Loucy (cell line): ENCODE measurements around the gene SMG6.

Experiments used
- H2AFZ ChIP-seq: fragments of 200-600 bp; sonication (generic); 2 replicates; pipeline ENCODE4 v1.6.0; 2016; ENCODE audit warnings: antibody characterized with exemption, mild to moderate bottlenecking, low read length, moderate library complexity
- H3F3A ChIP-seq: fragments of 200-600 bp; 2 replicates; pipeline ENCODE4 v1.6.0; 2016; ENCODE audit warnings: antibody characterized with exemption, low read depth, mild to moderate bottlenecking
- H3K27me3 ChIP-seq: fragments of 200-600 bp; sonication (generic); 2 replicates; pipeline ENCODE4 v1.6.1; 2014; ENCODE audit warnings: low read length, mild to moderate bottlenecking; ENCODE audit not compliant: insufficient read depth, poor library complexity, severe bottlenecking
- H3K36me3 ChIP-seq: fragments of 200-600 bp; sonication (generic); 2 replicates; pipeline ENCODE4 v1.6.1; 2016; ENCODE audit warnings: low read length; ENCODE audit not compliant: insufficient read depth
- H3K4me1 ChIP-seq: fragments of 200-600 bp; sonication (generic); 2 replicates; pipeline ENCODE4 v1.5.1; 2014; ENCODE audit warnings: low read length, mild to moderate bottlenecking; ENCODE audit not compliant: insufficient read depth, poor library complexity, severe bottlenecking
- H3K4me2 ChIP-seq: fragments of 200-600 bp; sonication (generic); 2 replicates; pipeline ENCODE4 v1.6.0; 2014; ENCODE audit warnings: antibody characterized with exemption, low read length, low read depth, mild to moderate bottlenecking; ENCODE audit not compliant: poor library complexity, severe bottlenecking
- H3K4me3 ChIP-seq: fragments of 200-600 bp; sonication (generic); 2 replicates; pipeline ENCODE4 v1.5.1; 2014; ENCODE audit warnings: low read length, mild to moderate bottlenecking, mixed read lengths; ENCODE audit not compliant: poor library complexity, severe bottlenecking
- H3K79me2 ChIP-seq: fragments of 200-600 bp; sonication (generic); 2 replicates; pipeline ENCODE4 v1.6.1; 2014; ENCODE audit warnings: low read length; ENCODE audit not compliant: insufficient read depth
- H3K9ac ChIP-seq: fragments of 200-600 bp; sonication (generic); 2 replicates; pipeline ENCODE4 v1.6.0; 2014; ENCODE audit warnings: mild to moderate bottlenecking, low read depth, low read length, moderate library complexity; ENCODE audit not compliant: poor library complexity, severe bottlenecking
- H3K9me2 ChIP-seq: fragments of 200-600 bp; sonication (generic); replicated peaks from 2 replicates; pipeline ENCODE4 v1.6.1; 2016; ENCODE audit warnings: low read depth, low read length, mixed read lengths
- H3K9me3 ChIP-seq: fragments of 200-600 bp; sonication (generic); 2 replicates; pipeline ENCODE4 v1.6.1; 2014; ENCODE audit warnings: mild to moderate bottlenecking, antibody characterized with exemption, low read length, low read depth; ENCODE audit not compliant: insufficient read depth
- H4K20me1 ChIP-seq: fragments of 200-600 bp; sonication (generic); 2 replicates; pipeline ENCODE4 v1.6.0; 2014; ENCODE audit warnings: antibody characterized with exemption, low read length, mild to moderate bottlenecking; ENCODE audit not compliant: insufficient read depth, poor library complexity, severe bottlenecking
- EZH2phosphoT487 ChIP-seq: fragments of 200-600 bp; IDR thresholded peaks from 2 replicates; pipeline ENCODE4 v1.6.1; 2018; ENCODE audit warnings: antibody characterized with exemption, mild to moderate bottlenecking, moderate library complexity, borderline replicate concordance
- TF ChIP-seq, protein P1 (sequence below): fragments of 200-600 bp; sonication (generic); conservative IDR thresholded peaks from 2 replicates; pipeline ENCODE4 v1.5.1; 2014; ENCODE audit warnings: mild to moderate bottlenecking, antibody characterized with exemption, low read length

The SMG6 gene

DNA sequence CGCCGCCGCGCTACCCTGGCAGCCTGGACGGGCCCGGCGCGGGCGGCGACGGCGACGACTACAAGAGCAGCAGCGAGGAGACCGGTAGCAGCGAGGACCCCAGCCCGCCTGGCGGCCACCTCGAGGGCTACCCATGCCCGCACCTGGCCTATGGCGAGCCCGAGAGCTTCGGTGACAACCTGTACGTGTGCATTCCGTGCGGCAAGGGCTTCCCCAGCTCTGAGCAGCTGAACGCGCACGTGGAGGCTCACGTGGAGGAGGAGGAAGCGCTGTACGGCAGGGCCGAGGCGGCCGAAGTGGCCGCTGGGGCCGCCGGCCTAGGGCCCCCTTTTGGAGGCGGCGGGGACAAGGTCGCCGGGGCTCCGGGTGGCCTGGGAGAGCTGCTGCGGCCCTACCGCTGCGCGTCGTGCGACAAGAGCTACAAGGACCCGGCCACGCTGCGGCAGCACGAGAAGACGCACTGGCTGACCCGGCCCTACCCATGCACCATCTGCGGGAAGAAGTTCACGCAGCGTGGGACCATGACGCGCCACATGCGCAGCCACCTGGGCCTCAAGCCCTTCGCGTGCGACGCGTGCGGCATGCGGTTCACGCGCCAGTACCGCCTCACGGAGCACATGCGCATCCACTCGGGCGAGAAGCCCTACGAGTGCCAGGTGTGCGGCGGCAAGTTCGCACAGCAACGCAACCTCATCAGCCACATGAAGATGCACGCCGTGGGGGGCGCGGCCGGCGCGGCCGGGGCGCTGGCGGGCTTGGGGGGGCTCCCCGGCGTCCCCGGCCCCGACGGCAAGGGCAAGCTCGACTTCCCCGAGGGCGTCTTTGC lies 245.6 kb downstream of the SMG6 start:
- Histone ChIP-seq H3K4me1 (peaks cover 15% of the 10 kb centered on the region), H3K36me3 (peaks cover 31% of the 10 kb centered on the region; the same call in 1 of the 2 replicates), H3K9me2 (no peaks in the 10 kb centered on the region), H4K20me1 (peaks cover 6% of the 10 kb centered on the region), H2AFZ (no peak overlapping the region), H3K4me3 (no peak overlapping the region), H3K4me2 (no peak overlapping the region), H3K9ac (no peak overlapping the region), H3F3A (no peaks in the 10 kb centered on the region), H3K27me3 (no peaks in the 10 kb centered on the region), H3K79me2 (no peaks in the 10 kb centered on the region), H3K9me3 (no peaks in the 10 kb centered on the region)
- TF ChIP-seq, protein P1, sequence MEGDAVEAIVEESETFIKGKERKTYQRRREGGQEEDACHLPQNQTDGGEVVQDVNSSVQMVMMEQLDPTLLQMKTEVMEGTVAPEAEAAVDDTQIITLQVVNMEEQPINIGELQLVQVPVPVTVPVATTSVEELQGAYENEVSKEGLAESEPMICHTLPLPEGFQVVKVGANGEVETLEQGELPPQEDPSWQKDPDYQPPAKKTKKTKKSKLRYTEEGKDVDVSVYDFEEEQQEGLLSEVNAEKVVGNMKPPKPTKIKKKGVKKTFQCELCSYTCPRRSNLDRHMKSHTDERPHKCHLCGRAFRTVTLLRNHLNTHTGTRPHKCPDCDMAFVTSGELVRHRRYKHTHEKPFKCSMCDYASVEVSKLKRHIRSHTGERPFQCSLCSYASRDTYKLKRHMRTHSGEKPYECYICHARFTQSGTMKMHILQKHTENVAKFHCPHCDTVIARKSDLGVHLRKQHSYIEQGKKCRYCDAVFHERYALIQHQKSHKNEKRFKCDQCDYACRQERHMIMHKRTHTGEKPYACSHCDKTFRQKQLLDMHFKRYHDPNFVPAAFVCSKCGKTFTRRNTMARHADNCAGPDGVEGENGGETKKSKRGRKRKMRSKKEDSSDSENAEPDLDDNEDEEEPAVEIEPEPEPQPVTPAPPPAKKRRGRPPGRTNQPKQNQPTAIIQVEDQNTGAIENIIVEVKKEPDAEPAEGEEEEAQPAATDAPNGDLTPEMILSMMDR = no peak
- TF ChIP-seq EZH2phosphoT487 = no peak

DNA sequence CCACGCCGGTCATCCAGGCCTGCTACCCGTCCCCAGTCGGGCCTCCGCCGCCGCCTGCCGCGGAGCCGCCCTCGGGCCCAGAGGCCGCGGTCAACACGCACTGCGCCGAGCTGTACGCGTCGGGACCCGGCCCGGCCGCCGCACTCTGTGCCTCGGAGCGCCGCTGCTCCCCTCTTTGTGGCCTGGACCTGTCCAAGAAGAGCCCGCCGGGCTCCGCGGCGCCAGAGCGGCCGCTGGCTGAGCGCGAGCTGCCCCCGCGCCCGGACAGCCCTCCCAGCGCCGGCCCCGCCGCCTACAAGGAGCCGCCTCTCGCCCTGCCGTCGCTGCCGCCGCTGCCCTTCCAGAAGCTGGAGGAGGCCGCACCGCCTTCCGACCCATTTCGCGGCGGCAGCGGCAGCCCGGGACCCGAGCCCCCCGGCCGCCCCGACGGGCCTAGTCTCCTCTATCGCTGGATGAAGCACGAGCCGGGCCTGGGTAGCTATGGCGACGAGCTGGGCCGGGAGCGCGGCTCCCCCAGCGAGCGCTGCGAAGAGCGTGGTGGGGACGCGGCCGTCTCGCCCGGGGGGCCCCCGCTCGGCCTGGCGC lies 246.3 kb downstream of the SMG6 start:
- no peaks in the 10 kb centered on the region for H3K79me2 ChIP-seq
- H3K4me1 ChIP-seq = peaks cover 15% of the 10 kb centered on the region
- peaks cover 6% of the 10 kb centered on the region for H4K20me1 ChIP-seq
- H3K27me3 ChIP-seq = no peaks in the 10 kb centered on the region
- H3K9me3 ChIP-seq = no peaks in the 10 kb centered on the region
- no peak overlapping the region for H3K4me3 ChIP-seq
- no peak overlapping the region for H3K4me2 ChIP-seq
- H3K9ac ChIP-seq = no peak overlapping the region
- H3F3A ChIP-seq = no peaks in the 10 kb centered on the region
- TF ChIP-seq EZH2phosphoT487 = no peak
- H2AFZ ChIP-seq = no peak overlapping the region
- H3K36me3 ChIP-seq = peaks cover 24% of the 10 kb centered on the region; the same call in 1 of the 2 replicates
- no peaks in the 10 kb centered on the region for H3K9me2 ChIP-seq

DNA sequence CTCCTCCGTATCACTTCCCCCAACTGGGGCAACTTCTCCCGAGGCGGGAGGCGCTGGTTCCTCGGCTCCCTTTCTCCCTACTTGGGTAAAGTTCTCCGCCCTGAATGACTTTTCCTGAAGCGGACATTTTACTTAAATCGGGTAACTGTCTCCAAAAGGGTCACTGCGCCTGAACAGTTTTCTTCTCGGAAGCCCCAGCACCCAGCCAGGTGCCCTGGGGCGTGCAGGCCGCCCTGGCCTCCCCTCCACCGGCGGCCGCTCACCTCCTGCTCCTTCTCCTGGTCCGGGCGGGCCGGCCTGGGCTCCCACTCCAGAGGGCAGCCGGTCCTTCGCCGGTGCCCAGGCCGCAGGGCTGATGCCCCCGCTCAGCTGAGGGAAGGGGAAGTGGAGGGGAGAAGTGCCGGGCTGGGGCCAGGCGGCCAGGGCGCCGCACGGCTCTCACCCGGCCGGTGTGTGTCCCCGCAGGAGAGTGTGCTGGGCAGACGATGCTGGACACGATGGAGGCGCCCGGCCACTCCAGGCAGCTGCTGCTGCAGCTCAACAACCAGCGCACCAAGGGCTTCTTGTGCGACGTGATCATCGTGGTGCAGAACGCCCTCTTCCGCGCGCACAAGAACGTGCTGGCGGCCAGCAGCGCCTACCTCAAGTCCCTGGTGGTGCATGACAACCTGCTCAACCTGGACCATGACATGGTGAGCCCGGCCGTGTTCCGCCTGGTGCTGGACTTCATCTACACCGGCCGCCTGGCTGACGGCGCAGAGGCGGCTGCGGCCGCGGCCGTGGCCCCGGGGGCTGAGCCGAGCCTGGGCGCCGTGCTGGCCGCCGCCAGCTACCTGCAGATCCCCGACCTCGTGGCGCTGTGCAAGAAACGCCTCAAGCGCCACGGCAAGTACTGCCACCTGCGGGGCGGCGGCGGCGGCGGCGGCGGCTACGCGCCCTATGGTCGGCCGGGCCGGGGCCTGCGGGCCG lies 247.1 kb downstream of the SMG6 start:
- Histone ChIP-seq H3K79me2 (no peaks in the 10 kb centered on the region), H3K9me2 (no peaks in the 10 kb centered on the region), H3K27me3 (no peaks in the 10 kb centered on the region), H3K9me3 (no peaks in the 10 kb centered on the region), H4K20me1 (peaks cover 6% of the 10 kb centered on the region), H3K4me1 (peaks cover 15% of the 10 kb centered on the region), H3K4me3 (no peak overlapping the region), H3K9ac (no peak overlapping the region), H3K4me2 (no peak overlapping the region), H2AFZ (no peak overlapping the region), H3K36me3 (peaks cover 16% of the 10 kb centered on the region; the same call in 1 of the 2 replicates), H3F3A (no peaks in the 10 kb centered on the region)
- TF ChIP-seq, protein P1 = no peak
- no peak for TF ChIP-seq EZH2phosphoT487
